AML-193 (cell line): ENCODE results near the gene GAA.

Source experiments
- DNase-seq, 2 experiments: peaks; one replicate each; lab custom pipeline; 2025; lab: John Stamatoyannopoulos, UW

GAA gene

GRCh38 chr17:80104321-80104955, 3.1 kb downstream of the GAA start:
- no peak for DNase-seq

- no peak for DNase-seq
Observed at GRCh38 chr17:80104956-80105375, 3.6 kb downstream of the GAA start.

GRCh38 chr17:80105762-80106161, 4.4 kb downstream of the GAA start:
- no peak for DNase-seq

- no peak for DNase-seq
Observed at GRCh38 chr17:80106176-80106575, 4.8 kb downstream of the GAA start.

- DNase-seq = no peak
Observed at GRCh38 chr17:80106751-80107150, 5.4 kb downstream of the GAA start.

- no peak for DNase-seq
Observed at GRCh38 chr17:80107231-80108021, 6.0 kb downstream of the GAA start.

GRCh38 chr17:80108036-80108971, 6.9 kb downstream of the GAA start:
- no peak for DNase-seq

GRCh38 chr17:80109066-80109660, 7.8 kb downstream of the GAA start:
- no peak for DNase-seq

GRCh38 chr17:80109713-80110446, 8.5 kb downstream of the GAA start:
- DNase-seq = no peak

GRCh38 chr17:80110447-80110812, 9.0 kb downstream of the GAA start:
- DNase-seq = no peak

GRCh38 chr17:80110927-80111701, 9.7 kb downstream of the GAA start:
- DNase-seq = no peak

- DNase-seq = no peak
Observed at GRCh38 chr17:80111702-80112470, 10.5 kb downstream of the GAA start.

- DNase-seq = no peak
Observed at GRCh38 chr17:80112471-80113032, 11.2 kb downstream of the GAA start.

GRCh38 chr17:80113033-80113484, 11.7 kb downstream of the GAA start:
- DNase-seq = no peak

GRCh38 chr17:80114758-80115157, 13.4 kb downstream of the GAA start:
- no peak for DNase-seq

- DNase-seq = no peak
Observed at GRCh38 chr17:80115159-80115558, 13.8 kb downstream of the GAA start.

GRCh38 chr17:80116276-80116920, 15.0 kb downstream of the GAA start:
- no peak for DNase-seq

- no peak for DNase-seq
Observed at GRCh38 chr17:80116921-80117380, 15.6 kb downstream of the GAA start.
